ENCODE measurements around the gene POFUT1. TPM values are rescaled to one million over a fixed set of nuclear protein-coding genes. Genes with fewer than 3 reads are reported as not detected.

POFUT1 gene
- total RNA-seq, 3 donors from 2014 or later (not counting 1 experiment from before 2014, with no cell fraction given) = 9.7 to 14.5 (median 13.2) TPM

GRCh38 chr20:32235331-32236047 lies 27.8 kb downstream of the POFUT1 start:
- intact Hi-C loops (cut with micrococcal nuclease) = no loop called here
- no peak overlapping the region for H3K27ac Mint-ChIP-seq
- no peaks in the 10 kb centered on the region for H3K27me3 ChIP-seq (ENCODE audit: control insufficient read depth, insufficient read depth, low read length)
- peaks cover 11% of the 10 kb centered on the region for H3K36me3 Mint-ChIP-seq
- H3K9me3 ChIP-seq (ENCODE audit: control insufficient read depth, insufficient read depth, low read length) = no peaks in the 10 kb centered on the region
- H3K4me1 Mint-ChIP-seq = peaks cover 12 to 17% of the 10 kb centered on the region in 2 donors
- H3K4me3 Mint-ChIP-seq = no peak overlapping the region
- TF ChIP-seq CTCF (IDR thresholded peaks at IDR 0.05) = no peak
- 100% methylated on average over 6 of the region's 6 CpGs for WGBS (ENCODE audit: insufficient coverage)
- H3K4me1 ChIP-seq (ENCODE audit: control insufficient read depth, insufficient read depth, low read length) = peaks cover 10% of the 10 kb centered on the region
- no peaks in the 10 kb centered on the region for H3K27me3 Mint-ChIP-seq (ENCODE audit: low read depth in 2 of 2)
- no peak overlapping the region for H3K27ac ChIP-seq (ENCODE audit: low read length)
- H3K9me3 Mint-ChIP-seq = no peaks in the 10 kb centered on the region
- peaks cover 42% of the 10 kb centered on the region for H3K36me3 ChIP-seq (ENCODE audit: control insufficient read depth, insufficient read depth, low read length)
- DNase-seq (no peak), ATAC-seq (no peak)
- H3K4me3 ChIP-seq (ENCODE audit: low read length) = no peak overlapping the region

GRCh38 chr20:32236048-32236533 lies 28.4 kb downstream of the POFUT1 start:
- Histone ChIP-seq H3K4me1 (ENCODE audit: control insufficient read depth, insufficient read depth, low read length) (peaks cover 10% of the 10 kb centered on the region), H3K27ac (ENCODE audit: low read length) (no peak overlapping the region), H3K9me3 (ENCODE audit: control insufficient read depth, insufficient read depth, low read length) (no peaks in the 10 kb centered on the region), H3K27me3 (ENCODE audit: control insufficient read depth, insufficient read depth, low read length) (no peaks in the 10 kb centered on the region), H3K36me3 (ENCODE audit: control insufficient read depth, insufficient read depth, low read length) (peaks cover 38% of the 10 kb centered on the region), H3K4me3 (ENCODE audit: low read length) (no peak overlapping the region)
- Mint-ChIP-seq H3K4me3 (no peak overlapping the region), H3K27me3 (ENCODE audit: low read depth in 2 of 2) (no peaks in the 10 kb centered on the region), H3K4me1 (peaks cover 12 to 17% of the 10 kb centered on the region in 2 donors), H3K9me3 (no peaks in the 10 kb centered on the region), H3K27ac (no peak overlapping the region), H3K36me3 (peaks cover 11% of the 10 kb centered on the region)
- 100% methylated on average over 3 of the region's 3 CpGs for WGBS (ENCODE audit: insufficient coverage)
- no peak for TF ChIP-seq CTCF (IDR thresholded peaks at IDR 0.05)
- DNase-seq = no peak
- intact Hi-C loops (cut with micrococcal nuclease) = no loop called here
- no peak for ATAC-seq

GRCh38 chr20:32236819-32237218 lies 29.1 kb downstream of the POFUT1 start:
- no peak for ATAC-seq
- 93% methylated on average over 2 of the region's 2 CpGs for WGBS (ENCODE audit: insufficient coverage)
- intact Hi-C loops (cut with micrococcal nuclease) = no loop called here

More at GRCh38 chr20:32236819-32237218, 29.1 kb downstream of the POFUT1 start:
- DNase-seq = no peak
- no peaks in the 10 kb centered on the region for H3K9me3 ChIP-seq (ENCODE audit: control insufficient read depth, insufficient read depth, low read length)
- H3K36me3 ChIP-seq (ENCODE audit: control insufficient read depth, insufficient read depth, low read length) = peaks cover 33% of the 10 kb centered on the region
- Mint-ChIP-seq H3K4me1 (peaks cover 5 to 10% of the 10 kb centered on the region in 2 donors), H3K27ac (no peak overlapping the region), H3K9me3 (no peaks in the 10 kb centered on the region), H3K36me3 (peaks cover 3% of the 10 kb centered on the region), H3K4me3 (no peak overlapping the region), H3K27me3 (ENCODE audit: low read depth in 2 of 2) (no peaks in the 10 kb centered on the region)
- no peak for TF ChIP-seq CTCF (IDR thresholded peaks at IDR 0.05)
- H3K4me1 ChIP-seq (ENCODE audit: control insufficient read depth, insufficient read depth, low read length) = peaks cover 9% of the 10 kb centered on the region
- H3K4me3 ChIP-seq (ENCODE audit: low read length) = no peak overlapping the region
- H3K27ac ChIP-seq (ENCODE audit: low read length) = no peak overlapping the region
- H3K27me3 ChIP-seq (ENCODE audit: control insufficient read depth, insufficient read depth, low read length) = no peaks in the 10 kb centered on the region
